CD4-positive, alpha-beta T cell treated with Interleukin-10 for 1 hour (primary cell): ENCODE data around the gene DUSP22.
"Not testable (repeated sequence)": the region's sequence is repeated elsewhere in the genome, so short reads cannot be mapped to it uniquely, and the experiment has no call there.

Source experiments
- DNase-seq: peaks from one replicate; pipeline ENCODE4 v3.0.0-alpha.2; 2020

DUSP22 gene

DNA sequence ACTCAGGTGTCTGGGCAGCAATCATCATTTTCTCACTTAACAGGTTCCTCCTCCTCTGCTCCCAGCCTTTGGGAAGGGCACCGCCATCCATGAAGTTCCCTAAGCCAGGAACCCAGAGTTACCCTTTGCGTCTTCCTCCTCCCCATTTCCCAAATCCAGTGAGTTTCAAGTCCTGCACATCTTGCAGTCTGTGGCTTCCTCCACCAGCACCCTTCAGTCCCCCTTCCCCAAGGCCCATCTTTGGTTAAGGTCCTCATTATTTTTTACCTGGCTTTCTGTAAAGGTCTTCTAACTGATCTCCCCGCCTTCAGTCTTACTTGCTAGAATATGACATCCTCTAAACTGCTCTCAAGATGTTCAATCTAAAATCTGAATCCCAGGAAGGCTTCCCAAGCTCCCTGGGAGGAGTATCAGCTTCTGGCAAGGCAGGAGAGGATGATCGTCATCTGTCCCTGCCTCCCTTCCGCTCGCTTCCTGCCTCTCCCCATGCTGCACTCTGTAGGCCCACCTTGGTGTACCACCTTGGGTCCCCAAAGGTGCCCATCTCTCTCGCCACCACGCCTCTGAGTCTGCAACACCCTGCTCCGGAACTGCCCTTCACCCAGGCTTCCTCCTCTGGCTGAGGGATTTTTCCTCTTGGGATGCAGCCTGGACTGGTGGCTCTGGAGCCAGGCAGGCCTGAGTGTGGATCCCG is 11.4 kb upstream of the DUSP22 start:
- no peak for DNase-seq

DNA sequence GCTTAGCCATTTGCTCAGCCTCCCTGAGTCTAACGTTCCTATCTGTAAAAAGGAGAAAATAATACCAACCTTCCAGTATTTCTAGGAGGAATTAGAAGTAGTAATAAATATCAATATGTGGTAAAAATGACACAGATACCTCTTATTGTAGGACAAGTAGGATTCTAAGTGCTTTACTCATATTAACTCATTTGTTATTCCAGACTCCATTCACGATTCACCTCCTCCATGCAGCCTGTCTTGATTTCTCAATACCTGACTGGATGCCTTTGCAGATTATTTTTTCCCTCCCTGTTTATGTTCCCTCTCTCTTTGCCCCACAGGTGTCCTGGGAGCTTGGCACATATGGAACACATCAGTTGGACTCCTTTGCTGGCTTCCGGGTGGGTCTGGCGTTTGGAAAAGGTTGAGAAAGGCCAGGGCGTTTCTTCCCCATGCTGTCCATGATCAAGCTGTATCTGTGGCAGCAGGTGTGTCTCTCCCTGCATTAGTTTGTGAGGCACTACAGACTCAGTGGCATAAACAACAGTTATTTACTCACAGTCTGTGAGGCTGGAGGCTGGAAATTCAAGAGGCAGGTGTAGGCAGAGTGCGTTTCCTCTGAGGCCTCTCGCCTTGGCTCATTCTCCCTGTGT is 10.7 kb upstream of the DUSP22 start:
- no peak for DNase-seq

DNA sequence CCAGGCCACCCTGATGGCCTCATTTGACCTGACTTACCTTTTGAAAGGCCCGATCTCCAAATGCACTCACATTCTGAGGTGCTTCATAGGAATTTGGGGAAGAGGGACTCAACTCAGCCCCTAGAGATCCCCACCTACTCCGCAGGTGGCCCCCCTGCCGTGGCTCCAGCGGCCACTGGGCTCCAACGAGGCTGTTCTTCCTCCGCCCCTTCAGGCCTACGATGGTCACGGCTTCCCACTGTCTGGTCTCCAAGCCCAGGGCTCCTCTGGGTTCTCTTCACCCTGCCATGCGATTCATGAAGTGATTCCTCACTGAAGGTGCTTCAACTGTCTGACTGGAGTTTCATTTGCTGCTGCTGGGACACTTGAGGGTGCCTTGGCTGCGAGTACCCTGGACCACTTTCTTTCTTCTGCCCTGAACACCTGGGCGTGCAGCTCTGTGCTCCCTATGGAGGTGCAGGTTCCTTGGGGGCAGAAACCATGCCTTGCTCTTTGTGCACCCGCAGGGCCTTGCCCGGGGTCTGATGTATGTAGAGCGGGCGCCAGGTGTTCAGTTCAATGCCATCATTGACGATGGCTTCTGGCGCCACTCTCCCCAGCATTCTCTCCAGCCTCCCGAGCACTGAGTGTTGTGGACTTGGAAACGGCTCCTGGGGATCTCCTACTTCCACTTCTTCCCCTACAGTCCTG is 10.0 kb upstream of the DUSP22 start:
- no peak for DNase-seq

DNA sequence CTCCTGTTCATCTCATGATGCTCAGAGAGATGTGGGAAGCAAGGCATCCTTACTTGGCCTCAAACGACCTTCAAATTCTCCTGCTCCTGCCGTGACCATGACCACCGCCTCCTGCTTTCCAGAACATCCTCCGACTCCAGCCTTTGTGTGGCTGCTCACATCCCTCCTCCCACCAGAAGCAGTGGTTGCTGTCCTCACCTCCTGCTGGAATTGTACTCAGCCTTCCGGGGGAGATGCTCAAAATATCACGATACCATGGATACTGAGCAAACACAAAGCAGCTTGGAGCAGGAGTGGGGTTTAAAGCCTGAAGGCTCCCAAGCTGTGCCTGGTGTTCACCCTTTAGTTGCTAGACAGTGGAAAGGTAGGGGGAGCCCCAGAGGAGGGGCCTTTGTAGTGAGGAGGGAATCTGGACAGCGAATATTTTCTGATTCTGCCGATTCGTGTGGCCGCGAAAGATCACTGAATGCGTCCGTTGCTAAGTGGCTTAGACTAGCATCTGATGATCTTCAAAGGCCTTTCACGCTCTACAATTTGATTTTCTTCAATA is 9.3 kb upstream of the DUSP22 start:
- DNase-seq, result no peak

DNA sequence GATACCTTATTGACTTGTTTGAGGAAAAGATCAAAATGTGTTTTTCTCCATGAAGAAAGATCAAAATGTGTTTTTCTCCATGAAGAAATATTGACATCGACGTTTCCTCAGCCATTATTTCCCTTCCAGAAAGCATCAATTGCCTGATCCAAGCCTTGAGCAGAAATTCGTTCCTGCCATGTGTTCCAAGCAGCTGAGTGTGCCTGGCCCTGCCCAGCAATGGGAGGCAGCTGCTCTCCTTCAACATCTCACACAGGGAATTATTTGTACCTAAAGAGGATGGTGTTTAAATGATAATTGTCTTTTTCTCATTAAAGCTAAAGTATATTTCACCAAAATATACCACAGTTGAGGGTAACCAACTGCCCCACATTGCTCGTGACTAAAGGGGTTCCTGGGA is 7.8 kb upstream of the DUSP22 start:
- no peak for DNase-seq

GRCh38 chr6:285030-285771 is 7.1 kb upstream of the DUSP22 start:
- DNase-seq, result no peak

DNA sequence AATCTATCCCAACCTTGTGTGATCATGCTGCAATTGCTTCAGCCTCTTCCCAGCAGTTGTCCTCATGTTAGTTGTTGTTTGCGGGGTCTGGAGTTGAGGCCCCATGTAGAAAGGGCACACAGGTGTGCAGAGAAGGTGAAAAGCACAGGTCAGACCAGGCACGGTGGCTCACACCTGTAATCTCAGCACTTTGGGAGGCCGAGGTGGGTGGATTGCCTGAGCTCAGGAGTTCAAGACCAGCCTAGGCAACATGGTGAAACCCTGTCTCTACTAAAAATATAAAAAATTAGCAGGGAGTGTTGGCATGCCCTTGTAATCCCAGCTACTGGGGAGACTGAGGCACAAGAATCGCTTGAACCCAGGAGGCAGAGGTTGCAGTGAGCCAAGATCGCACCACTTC is 6.4 kb upstream of the DUSP22 start:
- not testable (repeated sequence) for DNase-seq

GRCh38 chr6:286681-287488 is 5.4 kb upstream of the DUSP22 start:
- DNase-seq, result no peak

DNA sequence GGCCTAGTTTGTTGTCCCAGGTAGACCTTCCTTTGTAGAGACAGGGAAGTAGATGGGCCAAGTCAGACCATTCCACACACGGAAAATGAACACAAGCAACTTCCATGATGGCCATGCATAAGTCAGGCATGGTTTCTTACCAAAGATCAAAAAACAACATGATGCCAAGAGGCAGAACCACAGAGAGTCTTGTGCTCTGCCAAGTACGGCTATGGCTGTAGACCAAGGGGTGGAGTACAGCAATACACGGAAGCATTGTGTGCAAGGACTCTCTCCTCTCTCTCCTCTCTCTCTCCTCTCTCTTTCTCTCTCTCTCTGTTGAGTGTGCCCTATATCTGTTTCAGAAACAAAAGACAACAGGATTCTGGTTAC is 4.8 kb upstream of the DUSP22 start:
- no peak for DNase-seq

DNA sequence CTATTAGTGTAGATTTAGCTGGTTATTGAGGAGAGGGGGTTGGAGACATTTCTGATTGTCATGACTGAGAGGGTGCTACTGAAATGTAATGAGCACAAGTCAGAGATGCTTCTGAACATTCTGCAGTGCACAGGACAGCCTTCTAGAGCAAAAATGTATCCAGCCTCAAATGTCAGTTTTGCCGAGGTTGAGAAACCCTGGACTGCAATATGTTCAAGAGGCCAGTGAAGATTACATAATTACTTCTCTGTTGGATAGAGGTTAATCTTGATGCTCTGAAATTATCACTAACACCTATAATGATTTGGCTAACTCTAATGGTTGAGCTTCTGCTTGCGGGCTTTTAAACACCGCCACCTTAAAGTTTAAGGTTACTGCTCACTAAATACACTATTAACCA is 3.4 kb upstream of the DUSP22 start:
- no peak for DNase-seq

DNA sequence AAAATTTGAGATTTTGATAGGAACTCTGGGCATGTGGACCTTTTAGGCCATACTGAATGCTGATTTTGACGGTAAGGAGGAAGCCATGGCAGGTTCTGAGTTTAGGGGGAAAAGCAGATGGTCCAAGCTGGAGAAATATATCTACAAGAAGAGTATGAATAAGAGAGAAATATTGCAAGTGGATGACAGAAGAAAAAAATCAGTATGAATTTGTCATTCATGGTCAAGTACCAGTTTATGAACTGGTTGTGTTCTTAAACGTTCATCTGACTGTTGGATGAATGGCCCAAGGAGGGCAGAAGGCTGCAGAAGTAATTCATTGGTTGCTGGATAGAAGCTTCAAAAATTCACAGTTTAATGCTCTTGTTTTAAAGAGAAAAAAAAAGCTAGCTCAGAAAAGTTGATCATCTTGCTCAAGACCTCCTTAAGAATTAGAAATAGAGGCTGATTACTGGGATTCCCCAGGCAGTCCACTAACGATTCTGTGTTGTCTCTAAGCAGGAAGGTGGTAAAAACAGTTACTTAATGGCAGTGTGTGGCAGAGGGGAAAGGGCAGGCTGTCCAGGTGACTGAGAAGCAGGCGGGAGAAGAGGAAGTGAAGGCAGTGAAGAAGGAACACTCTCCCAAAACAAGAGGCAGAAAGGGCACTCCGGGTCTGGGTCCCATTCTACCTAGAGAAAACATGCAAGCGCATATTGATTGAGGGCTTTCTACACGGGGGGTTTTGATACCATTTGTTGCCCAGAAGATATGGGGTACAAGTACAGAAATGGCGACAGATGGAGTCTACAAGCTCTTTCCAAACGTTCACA is 2.0 kb upstream of the DUSP22 start:
- DNase-seq, result peak; percentile 20

DNA sequence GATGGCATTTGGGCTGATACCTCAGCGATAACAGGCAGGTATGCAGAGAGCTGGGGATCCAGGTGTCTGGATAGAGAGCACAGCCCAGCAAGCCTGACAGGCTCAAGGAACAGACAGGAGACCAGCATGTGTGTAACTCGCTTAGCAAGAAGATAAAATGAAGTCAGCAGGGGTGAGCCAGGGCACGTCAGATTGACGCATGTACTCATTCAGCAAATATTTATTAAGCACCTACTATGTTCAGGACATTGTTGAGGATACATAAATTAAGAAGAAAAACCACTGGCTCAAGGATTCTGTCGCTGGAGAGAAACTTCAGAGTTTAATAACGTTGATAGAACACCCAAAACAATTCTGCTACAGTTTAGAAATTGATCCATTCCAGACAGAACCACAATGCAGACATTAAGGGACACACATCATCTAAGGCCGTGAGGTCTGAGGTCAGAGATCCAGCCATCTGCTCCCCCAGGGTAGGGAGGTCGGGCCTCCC is 1.0 kb upstream of the DUSP22 start:
- DNase-seq, result no peak

GRCh38 chr6:292506-293192 is 362 bp downstream of the DUSP22 start:
- peak; percentile 85 for DNase-seq

DNA sequence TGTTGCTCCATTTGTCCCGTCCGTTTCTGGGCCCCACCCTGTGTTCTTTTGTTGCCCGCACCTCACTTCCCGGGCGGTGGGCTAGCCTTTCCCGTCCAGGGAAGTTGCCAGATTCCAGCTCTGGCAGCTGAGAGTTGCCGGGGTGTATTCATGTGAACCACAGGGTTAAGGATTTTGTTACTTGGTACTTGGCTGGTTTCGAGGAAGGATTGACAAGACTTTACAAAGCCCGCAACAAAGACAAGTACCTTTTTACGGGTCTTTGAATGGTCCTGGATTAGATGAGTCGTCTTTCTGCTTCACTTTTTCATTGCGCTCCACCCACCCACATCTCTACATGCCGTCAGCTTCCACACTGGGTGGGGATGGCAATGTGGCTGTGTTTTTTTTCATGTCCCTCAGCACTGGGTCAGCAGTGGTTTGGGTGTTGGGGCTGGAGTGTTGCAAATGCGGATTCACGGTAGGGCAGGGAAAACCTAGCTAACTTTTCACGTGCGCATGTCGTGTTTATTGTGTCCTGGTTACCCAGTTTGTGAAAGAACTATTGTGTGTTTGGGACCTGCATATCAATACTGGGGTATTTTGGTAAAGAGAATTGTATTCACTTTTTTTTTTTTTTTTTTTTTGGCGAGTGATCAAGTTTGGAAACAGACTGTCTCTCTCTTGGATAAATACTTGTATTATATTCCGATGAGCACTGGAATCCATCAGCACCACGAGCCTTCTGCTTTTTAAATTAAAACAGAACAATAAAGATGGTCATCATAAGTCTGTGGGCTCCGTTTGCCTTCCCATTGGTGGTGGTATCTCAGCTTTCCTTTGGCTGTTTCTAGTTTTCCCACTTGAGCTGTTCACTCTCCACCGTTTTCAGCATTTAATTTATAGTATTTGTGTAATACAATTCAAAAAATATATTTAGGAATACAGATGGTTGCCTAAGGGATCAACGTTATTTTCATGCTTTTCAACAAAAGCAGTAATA is 1.2 kb downstream of the DUSP22 start:
- peak; percentile 45 for DNase-seq

DNA sequence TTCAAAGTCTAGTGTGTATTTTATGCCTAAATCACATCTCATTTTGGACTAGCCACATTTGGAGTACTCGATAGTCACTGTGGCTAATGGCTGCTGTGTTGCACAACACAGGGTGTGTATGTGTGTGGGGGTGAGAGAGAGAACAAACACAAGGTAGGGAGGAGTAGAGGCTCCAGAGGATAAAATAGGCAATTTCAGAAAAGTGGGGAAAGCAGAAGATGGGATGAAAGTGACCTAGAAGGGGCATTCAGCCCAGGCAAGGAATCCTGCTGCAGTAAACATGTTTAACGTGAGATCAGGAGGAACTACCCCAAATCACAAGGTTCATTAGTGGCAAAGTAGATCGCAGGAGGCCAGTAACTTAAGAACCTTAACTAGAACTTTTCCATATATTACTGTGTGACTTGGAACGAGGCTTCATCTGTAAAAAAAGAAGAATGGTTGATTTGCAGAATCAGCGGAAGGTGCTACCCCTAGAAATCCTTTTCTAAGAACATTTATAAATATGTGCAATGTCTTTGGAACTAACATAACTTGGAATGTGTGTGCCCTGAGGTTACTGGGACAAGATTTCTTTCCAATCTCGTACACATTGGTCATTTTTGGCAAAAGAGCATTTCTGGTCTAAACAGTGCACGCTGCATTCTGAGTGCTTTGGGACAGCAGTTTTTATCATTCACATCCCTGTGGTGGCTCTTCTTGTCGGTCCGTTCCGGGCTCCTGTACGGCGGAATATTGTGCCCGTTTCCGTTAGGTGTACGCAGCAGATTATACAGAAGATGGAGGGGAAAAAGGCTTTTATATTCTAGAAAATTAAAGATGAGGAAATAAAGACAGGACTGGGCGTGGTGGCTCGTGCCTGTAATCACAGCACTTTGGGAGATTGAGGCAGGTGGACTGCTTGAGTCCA is 2.6 kb downstream of the DUSP22 start:
- no peak for DNase-seq

DNA sequence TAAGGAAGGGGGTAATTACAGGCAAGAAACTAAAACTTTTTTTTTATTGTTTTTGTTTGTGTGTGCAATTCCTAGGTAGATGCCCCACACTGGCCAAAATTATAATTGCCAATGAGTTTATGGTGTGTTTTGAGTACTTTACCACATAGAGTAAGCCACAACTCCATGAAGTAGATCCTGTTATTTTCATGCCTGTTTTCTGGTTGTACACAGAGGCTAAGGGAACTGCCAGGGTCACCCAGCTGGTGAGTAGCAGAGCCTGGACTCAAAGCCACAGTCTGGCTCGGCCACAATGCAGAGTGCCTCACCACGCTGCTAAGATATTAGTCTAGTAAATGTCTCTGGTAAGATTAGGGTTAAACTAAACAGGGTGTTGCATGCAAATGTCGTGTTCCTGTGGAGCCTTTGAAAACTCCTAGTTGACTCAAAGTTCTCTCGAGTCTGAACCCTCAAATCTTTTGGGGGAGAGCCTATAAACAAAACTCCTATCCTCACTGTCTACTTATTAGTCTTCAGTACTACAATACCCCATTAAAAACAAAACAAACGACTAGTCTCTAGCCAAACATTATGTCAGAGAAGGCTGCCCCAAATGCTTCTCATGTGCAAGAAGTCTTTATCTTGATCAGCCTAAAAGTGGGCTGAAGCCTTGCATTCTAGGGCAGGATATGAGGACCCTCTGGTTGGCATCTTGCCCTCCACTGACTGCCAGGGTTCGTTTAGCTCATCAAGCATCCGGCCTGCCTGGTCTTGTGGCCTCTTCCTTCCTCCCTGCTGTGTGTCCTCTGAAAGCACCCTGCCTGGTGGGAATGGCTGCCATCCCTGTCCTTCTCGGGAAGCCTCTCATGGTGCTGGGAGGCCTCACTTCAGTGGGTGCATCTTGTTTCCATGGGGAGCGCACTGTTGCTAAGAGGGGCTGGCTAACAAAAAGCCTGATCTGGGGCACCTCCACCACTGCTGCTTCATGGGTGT is 4.2 kb downstream of the DUSP22 start:
- DNase-seq, result peak; percentile 16
